GM21528 (cell line): ENCODE data around the gene ARMS2.

ENCODE experiments used
- ATAC-seq: cut with Tn5 transposase; IDR thresholded peaks from one replicate; pipeline ENCODE4 v1.9.1; 2021; ENCODE audit warnings: mild to moderate bottlenecking, moderate library complexity; ENCODE audit not compliant: unreplicated experiment, low FRiP score

Gene ARMS2

GRCh38 chr10:122450353-122450990, 4.0 kb upstream of the ARMS2 start:
- no peak for ATAC-seq

DNA sequence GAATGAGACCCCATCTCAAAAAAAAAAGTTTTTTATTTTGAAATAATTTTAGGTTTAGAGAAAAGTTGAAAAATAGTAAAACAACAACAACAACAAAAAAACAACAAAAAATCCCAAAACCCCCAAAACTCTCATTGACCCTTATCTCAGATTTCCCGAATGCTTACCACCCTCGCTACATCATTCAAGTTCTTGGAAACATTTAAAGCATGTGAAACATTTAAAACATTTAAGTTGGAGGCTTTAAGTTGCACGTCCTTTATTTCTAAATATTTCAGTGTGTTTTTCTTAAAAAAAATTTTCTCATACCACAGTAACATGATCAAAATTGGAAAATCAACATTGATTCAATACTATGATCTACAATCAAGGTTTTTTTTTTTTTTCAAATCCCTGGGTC, 382 bp upstream of the ARMS2 start:
- ATAC-seq: no peak

DNA sequence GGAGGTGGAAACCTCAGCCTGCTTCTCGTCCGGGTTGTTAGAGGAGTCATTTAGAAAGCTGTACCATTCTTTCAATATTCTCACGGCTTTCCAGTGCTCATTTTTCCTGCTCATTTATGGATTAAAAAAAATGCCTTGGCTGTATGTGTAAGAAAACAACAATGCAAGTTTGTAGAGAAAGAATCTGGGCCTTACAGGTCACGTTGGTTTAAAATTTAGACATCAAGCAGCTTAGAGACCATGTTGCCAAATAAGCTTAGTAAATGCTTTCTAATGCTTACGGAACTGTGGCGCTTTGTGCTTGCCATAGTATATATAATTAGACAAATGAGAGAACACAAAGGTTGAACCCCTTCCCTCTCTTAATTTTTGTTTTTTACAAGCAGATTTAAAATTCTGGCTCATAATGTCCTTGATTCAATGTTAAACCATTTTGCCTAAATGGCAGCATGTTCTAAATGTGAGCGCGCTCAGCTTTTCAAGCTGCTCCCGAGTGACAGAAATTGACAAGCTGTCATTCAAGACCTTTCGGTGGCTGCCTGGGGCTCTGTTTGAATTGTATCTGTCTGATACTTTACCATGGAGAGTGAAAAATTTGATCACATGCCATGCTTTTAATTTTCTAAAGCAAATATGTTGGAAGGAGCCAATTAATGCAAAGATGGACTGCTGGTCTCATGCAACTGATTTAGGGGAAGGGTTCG, 1.1 kb downstream of the ARMS2 start:
- ATAC-seq: no peak

DNA sequence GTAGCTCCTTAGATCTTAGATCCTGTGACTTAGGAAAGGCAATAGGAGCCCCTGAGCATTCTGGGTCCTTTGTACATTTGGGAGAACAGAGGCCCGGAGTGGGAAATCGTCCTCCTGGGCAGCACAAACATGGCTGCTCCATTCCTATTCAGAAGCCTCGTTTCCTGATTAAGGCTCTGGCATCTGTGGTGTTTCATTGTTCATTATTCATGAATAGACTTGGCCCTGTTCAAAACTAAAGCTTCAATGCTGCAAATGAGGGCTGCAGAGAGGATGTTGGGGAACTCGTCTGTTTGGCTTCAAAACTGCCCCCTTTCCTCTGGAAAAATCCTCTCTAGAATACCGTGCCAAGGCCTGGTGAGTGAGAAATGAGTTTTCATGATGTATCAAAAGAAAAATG, 3.5 kb downstream of the ARMS2 start:
- ATAC-seq: no peak

DNA sequence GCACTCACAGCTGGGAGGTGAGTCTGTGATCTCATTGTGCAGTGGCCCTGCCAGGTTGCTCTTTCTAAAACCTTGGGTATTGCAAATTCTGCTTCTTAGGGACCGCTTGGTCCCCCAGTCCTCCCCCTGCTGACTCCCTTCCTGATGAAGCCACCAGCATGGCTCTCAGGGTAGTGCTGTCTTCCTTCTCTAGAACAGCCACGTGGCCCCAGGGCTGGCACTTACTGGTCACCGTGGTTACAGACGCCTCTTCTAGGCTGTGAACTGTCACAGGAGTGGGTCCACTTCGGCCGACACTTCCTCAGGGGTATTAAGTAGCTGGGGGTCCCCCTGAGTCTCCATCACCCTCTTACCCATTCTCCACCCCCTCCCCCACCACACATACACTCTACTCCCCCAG, 4.2 kb downstream of the ARMS2 start:
- no peak for ATAC-seq

DNA sequence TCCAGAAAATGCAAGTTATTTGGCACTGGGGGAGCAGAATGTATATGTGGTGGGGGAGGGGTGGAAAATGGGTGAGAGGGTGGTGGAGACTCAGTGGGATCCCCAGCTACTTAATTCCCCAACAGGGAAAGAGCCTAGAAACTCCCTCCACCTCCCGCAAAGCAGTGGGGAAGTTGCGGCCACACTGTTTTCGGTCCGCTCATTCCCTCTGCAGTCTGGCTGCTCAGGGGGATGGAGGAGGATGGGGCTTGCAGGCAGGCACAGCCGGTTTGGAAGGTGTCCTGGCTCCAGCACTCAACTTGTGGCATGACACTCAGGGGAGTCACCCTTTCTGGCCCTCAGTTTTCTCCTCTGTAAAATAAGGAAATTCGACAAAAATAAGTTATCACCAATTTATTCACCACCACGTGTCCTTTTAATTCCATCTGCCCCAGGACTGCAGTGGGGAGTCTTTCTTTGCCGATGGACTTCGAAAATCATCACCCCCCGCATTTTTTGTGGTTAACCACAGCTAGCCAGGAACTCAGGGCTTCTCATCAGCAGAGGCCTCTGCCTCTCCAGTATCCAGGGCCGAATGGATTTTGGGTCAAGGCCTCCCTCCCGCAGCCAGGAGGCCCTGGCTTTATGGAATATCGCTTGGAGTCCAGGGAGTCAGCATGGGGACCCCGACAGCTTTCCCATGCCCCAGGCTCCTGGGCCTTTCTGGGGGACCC, 5.3 kb downstream of the ARMS2 start:
- no peak for ATAC-seq

- no peak for ATAC-seq
Measured at GRCh38 chr10:122460891-122461293, 6.4 kb downstream of the ARMS2 start.

GRCh38 chr10:122461367-122461728, 6.9 kb downstream of the ARMS2 start, which contains the start of gene HTRA1:
HTRA1 (plus strand) TSS chr10:122461553; CDS start chr10:122461653, 100 bp downstream.
- no peak for ATAC-seq

DNA sequence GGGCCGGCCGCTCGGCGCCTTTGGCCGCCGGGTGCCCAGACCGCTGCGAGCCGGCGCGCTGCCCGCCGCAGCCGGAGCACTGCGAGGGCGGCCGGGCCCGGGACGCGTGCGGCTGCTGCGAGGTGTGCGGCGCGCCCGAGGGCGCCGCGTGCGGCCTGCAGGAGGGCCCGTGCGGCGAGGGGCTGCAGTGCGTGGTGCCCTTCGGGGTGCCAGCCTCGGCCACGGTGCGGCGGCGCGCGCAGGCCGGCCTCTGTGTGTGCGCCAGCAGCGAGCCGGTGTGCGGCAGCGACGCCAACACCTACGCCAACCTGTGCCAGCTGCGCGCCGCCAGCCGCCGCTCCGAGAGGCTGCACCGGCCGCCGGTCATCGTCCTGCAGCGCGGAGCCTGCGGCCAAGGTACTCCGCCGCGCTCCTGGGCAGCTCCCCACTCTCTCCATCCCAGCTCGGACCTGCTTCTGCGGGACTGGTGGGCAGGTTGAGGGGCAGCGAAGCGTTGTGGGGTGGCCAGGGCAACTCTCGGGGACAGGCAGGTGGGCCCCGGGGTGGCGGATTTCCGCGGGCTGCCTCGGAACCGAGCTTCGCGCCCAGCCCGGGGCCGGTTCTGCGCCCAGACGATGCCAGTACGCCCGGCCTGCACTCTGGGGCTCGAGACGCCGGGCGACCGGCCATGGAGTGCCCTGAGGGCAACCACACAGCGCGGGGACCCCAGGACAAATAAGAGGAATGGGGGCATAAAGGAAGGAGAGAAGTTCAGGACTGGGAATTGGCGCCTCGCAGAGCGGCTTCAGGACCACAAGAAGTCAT, 7.5 kb downstream of the ARMS2 start:
- no peak for ATAC-seq

GRCh38 chr10:122462533-122463465, 8.3 kb downstream of the ARMS2 start:
- no peak for ATAC-seq

DNA sequence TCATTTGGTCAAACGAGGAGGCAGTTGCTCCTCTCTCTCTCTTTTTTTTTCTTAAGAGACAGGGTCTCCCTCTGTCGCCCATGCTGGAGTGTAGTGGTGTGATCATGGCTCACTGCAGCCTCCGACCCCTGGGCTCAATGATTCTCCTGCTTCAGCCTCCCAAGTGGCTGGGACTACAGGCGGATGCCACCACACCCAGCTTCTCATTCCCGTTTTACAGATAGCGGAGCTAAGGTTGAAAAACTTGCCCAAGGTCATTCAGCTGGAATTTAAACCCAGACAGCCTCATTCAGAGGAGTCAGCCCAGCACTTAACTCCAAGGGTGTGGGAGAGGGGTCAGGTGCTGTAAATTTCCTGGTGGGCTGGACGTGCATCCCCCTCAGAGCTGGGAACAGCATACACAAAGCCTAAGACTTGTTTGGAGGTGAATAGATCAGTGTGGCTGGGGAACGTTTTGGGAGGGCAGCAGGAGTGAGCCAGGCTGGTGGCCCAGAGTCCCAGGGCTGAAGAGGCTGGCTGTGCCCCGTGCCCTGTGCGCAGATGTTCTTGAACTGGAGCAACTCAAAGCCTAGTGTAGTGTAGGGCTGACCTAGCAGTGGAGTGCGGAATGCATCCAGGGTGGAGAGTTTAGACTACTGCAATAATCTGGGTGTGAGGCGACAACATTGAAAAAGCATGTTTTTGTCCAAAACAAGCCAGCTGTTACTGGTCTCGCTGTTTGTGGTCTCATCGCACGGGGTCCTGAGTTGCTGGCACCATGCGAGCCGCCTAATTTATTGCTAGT, 9.2 kb downstream of the ARMS2 start:
- no peak for ATAC-seq

DNA sequence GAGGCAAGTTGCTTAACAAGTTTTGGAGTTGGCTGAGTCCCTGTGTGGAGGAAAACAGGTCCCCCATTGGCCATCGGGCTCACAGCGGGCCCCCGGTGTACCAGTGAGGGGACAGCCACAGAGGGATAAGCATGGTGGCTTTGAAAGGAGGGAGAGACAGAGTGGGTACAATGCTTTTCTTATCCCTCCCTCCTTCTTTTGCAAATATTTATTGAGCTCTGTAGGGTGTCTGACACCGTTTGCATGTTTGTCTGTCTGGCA, 9.7 kb downstream of the ARMS2 start:
- no peak for ATAC-seq

DNA sequence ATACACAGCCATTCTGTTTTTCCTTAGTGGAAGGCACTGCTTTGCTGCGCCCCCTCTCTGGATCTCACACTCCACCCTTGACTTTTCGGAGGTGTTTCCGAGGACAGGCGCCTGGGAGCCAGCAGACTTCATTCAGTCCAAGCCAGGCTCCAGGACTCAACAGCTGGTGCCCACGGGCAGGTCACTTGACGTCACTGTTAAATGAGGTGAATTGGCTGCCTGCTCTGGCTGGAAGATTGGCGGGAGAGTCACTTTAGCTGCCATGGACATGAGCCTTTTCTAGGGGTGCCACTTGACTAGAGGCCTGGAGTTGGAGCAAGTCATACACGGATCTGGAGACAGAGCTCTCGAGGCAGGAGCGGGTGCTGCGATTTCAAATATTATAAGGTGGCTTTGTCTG, 10.1 kb downstream of the ARMS2 start:
- no peak for ATAC-seq

DNA sequence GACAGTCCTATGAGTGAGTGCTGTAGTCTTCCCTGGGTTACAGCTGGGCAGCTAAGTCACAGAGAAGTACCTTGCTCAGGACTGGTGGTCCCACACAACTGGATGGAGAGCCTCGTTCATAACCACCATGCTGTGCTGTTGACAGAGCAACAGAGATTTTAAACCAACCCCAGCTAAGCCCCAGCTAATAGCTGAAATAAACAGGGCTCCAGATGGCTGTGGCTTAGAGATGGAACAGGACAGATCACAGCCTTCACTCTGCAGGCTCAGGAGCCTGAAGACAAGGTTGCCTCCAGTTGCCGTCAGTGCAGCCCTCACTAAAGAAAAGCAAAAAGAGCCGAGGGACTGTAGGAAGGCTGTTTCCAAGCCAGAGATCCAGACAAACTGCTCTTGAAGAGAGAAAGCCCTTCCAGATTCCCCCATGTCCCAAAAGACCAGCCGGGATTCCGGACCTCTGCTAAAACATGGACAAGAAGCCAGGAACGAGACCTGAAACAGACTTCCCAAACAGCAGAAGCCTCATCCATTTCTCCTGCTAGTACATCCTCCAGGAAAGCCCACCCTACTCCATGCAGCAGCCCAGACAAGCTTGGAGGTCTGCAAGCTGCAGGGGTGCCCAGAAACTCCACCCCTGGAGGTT, 11.1 kb downstream of the ARMS2 start:
- no peak for ATAC-seq

- no peak for ATAC-seq
Measured at GRCh38 chr10:122466951-122467381, 12.5 kb downstream of the ARMS2 start.

DNA sequence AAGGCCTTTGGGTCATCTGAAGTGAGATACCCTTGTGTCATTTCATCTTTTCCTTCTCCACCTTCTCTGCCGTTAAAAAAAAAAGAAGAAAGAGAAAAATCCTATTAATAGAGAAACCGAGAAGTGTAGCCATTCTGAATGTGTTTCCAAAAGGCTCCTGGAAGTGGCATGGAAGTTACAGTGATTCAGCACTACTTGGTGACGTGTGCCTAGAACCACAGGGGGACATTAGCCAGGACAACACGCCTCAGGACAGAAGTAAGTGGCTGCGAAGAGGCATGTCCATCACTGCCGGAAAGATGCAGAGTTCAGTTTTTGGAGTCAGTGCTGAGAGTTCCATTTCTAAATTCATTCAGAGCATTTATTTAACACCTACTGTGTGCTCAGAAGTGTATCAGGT, 13.2 kb downstream of the ARMS2 start:
- no peak for ATAC-seq

DNA sequence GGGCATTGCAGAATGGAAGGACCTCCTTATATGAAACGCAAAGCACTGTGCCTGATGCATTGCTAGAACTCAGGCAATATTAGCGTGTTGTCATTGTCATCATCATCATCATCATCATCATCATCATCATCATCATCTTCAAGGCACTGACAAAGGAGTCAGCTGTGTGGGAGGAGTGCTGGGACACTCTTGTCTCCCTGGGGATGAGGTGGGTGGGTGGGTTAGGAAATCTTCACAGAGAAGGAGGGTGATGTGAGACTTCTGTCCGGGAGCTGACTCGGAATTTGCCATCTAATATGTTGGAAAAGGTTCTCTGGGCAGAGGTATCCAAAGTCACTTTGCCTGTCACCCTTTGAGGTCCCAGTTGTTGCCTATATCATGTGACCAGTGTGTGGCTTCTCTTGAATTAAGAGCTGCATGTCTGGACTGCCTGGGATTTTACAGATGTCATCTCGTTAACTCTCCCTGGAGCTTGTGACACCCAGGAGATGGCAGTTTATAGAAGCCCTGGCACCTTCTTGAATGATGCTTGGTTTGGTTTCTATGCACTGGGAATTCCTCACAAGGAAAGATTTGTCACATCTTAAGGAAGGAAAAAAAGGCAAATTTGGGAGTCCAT, 14.0 kb downstream of the ARMS2 start:
- no peak for ATAC-seq
